Gastrocnemius medialis (tissue), 4 donors: Measurements from ENCODE around the gene LRRIQ3. TPM values are rescaled to one million over a fixed set of nuclear protein-coding genes. Genes with fewer than 3 reads are reported as not detected.

ENCODE experiments used
- ATAC-seq, 2 donors: fragments of 150-250 bp; one replicate each; pipeline ENCODE4 v1.9.1; 2016
- DNase-seq, 2 donors: peaks; one replicate each; pipeline ENCODE4 v3.0.0-alpha.2; 2019
- H3K27ac ChIP-seq, 4 donors: fragments of 200-600 bp; sonication (generic); 1 replicate in 1 of 4; 2 replicates in 3 of 4; pipeline ENCODE4 v1.5.1; 2016 to 2018; ENCODE audit warnings: mild to moderate bottlenecking in 2 of 4, moderate library complexity in 1 of 4
- H3K27me3 ChIP-seq, 3 donors: fragments of 200-600 bp; sonication (generic) in 2 of 3; 1 replicate in 1 of 3; 2 replicates in 2 of 3; pipeline versions ENCODE4 v1.5.1 to v1.6.0; 2016 to 2019; ENCODE audit warnings: mild to moderate bottlenecking in 1 of 3, moderate library complexity in 1 of 3
- H3K36me3 ChIP-seq, 2 donors: fragments of 200-600 bp; sonication (generic) in 1 of 2; one replicate each; pipeline ENCODE4 v1.5.1; 2017 to 2018
- H3K4me1 ChIP-seq, 2 donors: fragments of 200-600 bp; sonication (generic) in 1 of 2; one replicate each; pipeline ENCODE4 v1.5.1; 2016 to 2017; ENCODE audit warnings: mild to moderate bottlenecking in 2 of 2
- H3K4me3 ChIP-seq, 4 donors: fragments of 200-600 bp; sonication (generic) in 3 of 4; 1 replicate in 1 of 4; 2 replicates in 3 of 4; pipeline ENCODE4 v1.5.1; 2016 to 2019; ENCODE audit warnings: mild to moderate bottlenecking in 2 of 4
- H3K9me3 ChIP-seq, 3 donors: fragments of 200-600 bp; sonication (generic) in 2 of 3; 1 replicate in 1 of 3; 2 replicates in 2 of 3; pipeline ENCODE4 v1.5.1; 2016 to 2019
- POLR2A ChIP-seq, 2 donors: fragments of 450-650 bp; IDR thresholded peaks; one replicate each; pipeline ENCODE4 v1.6.1; 2017; ENCODE audit warnings: antibody characterized with exemption in 2 of 2, mild to moderate bottlenecking in 2 of 2, moderate library complexity in 2 of 2
- in situ Hi-C, 4 donors: fragments of 200-750 bp; cut with MboI; loops; one replicate each; pipeline versions ENCODE4 v1.15.0 to v1.8.0; 2017; ENCODE audit warnings: low sequenced_read_pairs in 4 of 4
- intact Hi-C: fragments of 100-400 bp; cut with DNase I; formaldehyde crosslinking; loops from one replicate; pipeline ENCODE4 v1.15.1; 2023; ENCODE audit warnings: low total_unique reads
- total RNA-seq, 4 donors: library from RNA; depleted of rRNA; stranded (reverse); fragments of >200 nt; gene quantifications; one replicate each; pipeline versions ENCODE4 v1.1.0 to v1.2.3, GENCODE V29; 2016
- TF ChIP-seq, protein P1 (sequence below), 5 experiments: fragments of 450-650 bp in 3 of 5; fragments of 200-600 bp in 2 of 5; sonication (generic) in 2 of 5; IDR thresholded peaks in 4 of 5; conservative IDR thresholded peaks in 1 of 5; 1 replicate in 4 of 5; 2 replicates in 1 of 5; pipeline ENCODE4 v1.5.1; 2016 to 2019; ENCODE audit warnings: antibody characterized with exemption in 5 of 5, mild to moderate bottlenecking in 3 of 5, moderate library complexity in 3 of 5

LRRIQ3 gene
- total RNA-seq, 4 donors from 2014 or later: 0.52 to 2.2 (median 0.56) TPM; not detected in 1

DNA sequence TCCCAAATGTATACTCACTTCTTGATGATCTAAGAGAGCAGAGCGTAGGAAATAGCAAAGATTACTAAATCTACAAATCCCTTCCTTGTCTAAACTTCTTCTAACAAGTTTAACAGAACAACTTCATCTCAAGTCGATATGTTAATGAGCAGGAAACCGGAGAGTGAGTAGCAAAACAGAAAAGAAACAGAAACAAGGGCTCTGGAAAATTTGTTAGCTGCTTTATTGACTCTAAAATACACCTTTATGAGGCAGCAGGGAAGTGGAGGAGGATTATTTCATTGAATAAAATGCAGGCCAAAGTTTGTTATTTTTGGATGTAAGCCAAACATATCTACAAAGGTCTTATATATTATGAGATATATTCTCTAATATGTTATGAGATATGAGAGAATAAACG lies 192.4 kb downstream of the LRRIQ3 start:
- ATAC-seq: no peak
- H3K4me1 ChIP-seq: no peaks in the 10 kb centered on the region
- H3K27ac ChIP-seq: no peak overlapping the region
- intact Hi-C loops (no loop called here), in situ Hi-C loops (no loop called here)
- no peaks in the 10 kb centered on the region for H3K36me3 ChIP-seq
- no peaks in the 10 kb centered on the region for H3K27me3 ChIP-seq
- TF ChIP-seq, protein P1, sequence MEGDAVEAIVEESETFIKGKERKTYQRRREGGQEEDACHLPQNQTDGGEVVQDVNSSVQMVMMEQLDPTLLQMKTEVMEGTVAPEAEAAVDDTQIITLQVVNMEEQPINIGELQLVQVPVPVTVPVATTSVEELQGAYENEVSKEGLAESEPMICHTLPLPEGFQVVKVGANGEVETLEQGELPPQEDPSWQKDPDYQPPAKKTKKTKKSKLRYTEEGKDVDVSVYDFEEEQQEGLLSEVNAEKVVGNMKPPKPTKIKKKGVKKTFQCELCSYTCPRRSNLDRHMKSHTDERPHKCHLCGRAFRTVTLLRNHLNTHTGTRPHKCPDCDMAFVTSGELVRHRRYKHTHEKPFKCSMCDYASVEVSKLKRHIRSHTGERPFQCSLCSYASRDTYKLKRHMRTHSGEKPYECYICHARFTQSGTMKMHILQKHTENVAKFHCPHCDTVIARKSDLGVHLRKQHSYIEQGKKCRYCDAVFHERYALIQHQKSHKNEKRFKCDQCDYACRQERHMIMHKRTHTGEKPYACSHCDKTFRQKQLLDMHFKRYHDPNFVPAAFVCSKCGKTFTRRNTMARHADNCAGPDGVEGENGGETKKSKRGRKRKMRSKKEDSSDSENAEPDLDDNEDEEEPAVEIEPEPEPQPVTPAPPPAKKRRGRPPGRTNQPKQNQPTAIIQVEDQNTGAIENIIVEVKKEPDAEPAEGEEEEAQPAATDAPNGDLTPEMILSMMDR (IDR thresholded peaks at IDR 0.05 in 4 of 5, conservative IDR thresholded peaks at IDR 0.05 in 1 of 5): no peak
- TF ChIP-seq POLR2A (IDR thresholded peaks at IDR 0.05): no peak
- H3K4me3 ChIP-seq: no peak overlapping the region
- no peaks in the 10 kb centered on the region for H3K9me3 ChIP-seq
- DNase-seq: no peak

DNA sequence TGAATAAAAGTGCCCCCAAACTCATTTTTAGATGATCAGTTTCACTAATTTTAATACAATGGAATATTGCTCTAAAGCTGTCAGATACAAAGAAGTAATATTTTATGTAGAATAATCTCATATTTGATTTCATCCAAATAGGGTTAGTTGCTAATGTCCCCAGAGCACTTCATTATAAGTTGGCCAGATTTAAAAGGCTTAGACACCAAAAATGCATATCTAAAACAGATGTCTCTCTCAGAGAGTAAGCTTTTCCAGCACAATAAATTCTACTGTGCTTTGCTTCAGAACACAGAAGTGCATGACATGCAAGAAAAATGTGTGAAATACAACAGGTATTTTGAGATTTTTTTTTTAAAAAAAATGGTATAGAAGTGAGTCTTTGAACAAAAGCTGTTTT lies 194.2 kb downstream of the LRRIQ3 start:
- Histone ChIP-seq H3K9me3 (no peaks in the 10 kb centered on the region), H3K27me3 (no peaks in the 10 kb centered on the region), H3K4me1 (no peaks in the 10 kb centered on the region), H3K4me3 (no peak overlapping the region), H3K27ac (no peak overlapping the region), H3K36me3 (no peaks in the 10 kb centered on the region)
- intact Hi-C loops (no loop called here), in situ Hi-C loops (no loop called here)
- TF ChIP-seq, protein P1 (IDR thresholded peaks at IDR 0.05 in 4 of 5, conservative IDR thresholded peaks at IDR 0.05 in 1 of 5): no peak
- TF ChIP-seq POLR2A (IDR thresholded peaks at IDR 0.05): no peak
- DNase-seq (no peak), ATAC-seq (no peak)

DNA sequence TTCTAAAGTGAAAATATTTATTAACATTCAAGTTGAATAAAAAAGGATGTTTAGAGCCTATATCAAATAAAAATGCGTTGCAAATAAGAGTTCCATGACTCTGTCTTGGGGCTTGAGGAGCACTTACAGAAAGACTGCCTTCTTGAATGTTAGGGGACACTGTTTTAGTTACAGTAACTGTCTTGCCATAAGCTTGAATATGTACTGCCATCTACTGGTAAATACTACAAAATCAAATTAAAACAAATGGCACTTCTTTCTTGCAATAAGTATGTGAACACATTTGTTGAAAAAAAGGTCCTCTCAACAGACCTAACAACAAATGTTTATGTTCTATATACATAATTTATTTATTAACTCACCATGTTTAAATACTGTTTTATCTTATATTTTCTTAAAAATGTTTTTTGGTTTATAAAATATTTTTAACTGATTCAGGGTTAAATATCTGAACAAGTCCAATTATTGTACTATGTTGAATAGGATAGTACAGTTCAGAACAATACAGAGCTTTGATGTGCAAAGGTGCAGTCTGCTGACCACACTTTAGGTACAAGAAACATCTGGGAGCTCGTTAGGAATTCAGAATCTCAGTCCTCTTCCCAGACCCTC lies 199.5 kb downstream of the LRRIQ3 start:
- no peaks in the 10 kb centered on the region for H3K27me3 ChIP-seq
- no peaks in the 10 kb centered on the region for H3K9me3 ChIP-seq
- no peak overlapping the region for H3K27ac ChIP-seq
- H3K4me3 ChIP-seq: no peak overlapping the region
- no peaks in the 10 kb centered on the region for H3K4me1 ChIP-seq
- TF ChIP-seq, protein P1 (IDR thresholded peaks at IDR 0.05 in 4 of 5, conservative IDR thresholded peaks at IDR 0.05 in 1 of 5): peak in 1 of 5 experiments; percentile 34
- no peak for TF ChIP-seq POLR2A (IDR thresholded peaks at IDR 0.05)
- intact Hi-C loops: no loop called here
- no peak for DNase-seq
- no peak for ATAC-seq
- in situ Hi-C loops: no loop called here
- no peaks in the 10 kb centered on the region for H3K36me3 ChIP-seq

DNA sequence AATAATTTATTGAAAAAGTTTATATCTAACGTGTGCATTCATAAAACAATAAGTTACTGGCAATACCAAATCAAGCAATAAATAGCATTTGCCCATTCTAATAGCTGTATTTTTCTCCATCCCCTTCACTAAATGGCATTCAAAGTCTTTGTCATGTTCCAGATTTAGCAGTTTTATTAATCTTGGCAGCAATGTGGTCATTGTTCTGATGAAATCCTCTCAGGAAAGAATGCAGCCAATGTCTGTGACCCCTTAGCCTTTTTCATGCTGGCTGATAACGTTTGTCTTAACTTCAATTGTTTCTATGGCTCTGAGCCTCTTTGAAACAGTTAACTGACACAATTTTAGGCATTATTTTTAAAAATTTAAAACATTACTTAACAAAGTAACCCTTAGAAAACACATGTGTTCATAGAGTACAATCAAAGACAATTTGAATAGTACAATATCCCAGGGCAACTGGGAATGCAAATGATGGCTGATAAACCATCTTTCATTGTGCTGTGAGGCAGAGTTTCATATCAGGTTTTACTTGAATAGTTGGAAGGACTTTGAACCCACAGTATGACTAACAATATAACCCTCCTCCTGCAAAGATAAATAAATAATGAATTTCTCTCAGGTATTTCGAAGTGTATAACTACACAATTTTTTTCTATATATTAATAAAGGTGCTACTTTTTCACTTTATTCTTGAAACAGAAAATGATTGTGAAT lies 217.5 kb downstream of the LRRIQ3 start:
- no peaks in the 10 kb centered on the region for H3K36me3 ChIP-seq
- DNase-seq (no peak), ATAC-seq (no peak)
- H3K4me3 ChIP-seq: no peak overlapping the region
- H3K27ac ChIP-seq: no peak overlapping the region
- H3K4me1 ChIP-seq: no peaks in the 10 kb centered on the region
- in situ Hi-C loops: no loop called here
- TF ChIP-seq, protein P1 (IDR thresholded peaks at IDR 0.05 in 4 of 5, conservative IDR thresholded peaks at IDR 0.05 in 1 of 5): no peak
- no peak for TF ChIP-seq POLR2A (IDR thresholded peaks at IDR 0.05)
- no peaks in the 10 kb centered on the region for H3K27me3 ChIP-seq
- intact Hi-C loops: no loop called here
- no peaks in the 10 kb centered on the region for H3K9me3 ChIP-seq
